Measurements from ENCODE around the gene WBP4. TPM values are rescaled to one million over a fixed set of nuclear protein-coding genes. Genes with fewer than 3 reads are reported as not detected.

Gene WBP4
- total RNA-seq, 1 donor from 2014 or later: 6.9 TPM

- DNase-seq (ENCODE audit: low read depth in 2 of 2): no peak
Measured at GRCh38 chr13:41048640-41049039, 12.7 kb upstream of the WBP4 start.

- peak; percentile 30 to 82 for DNase-seq (ENCODE audit: low read depth in 2 of 2)
Measured at GRCh38 chr13:41049480-41050440, 11.5 kb upstream of the WBP4 start.

GRCh38 chr13:41052441-41052840 lies 8.9 kb upstream of the WBP4 start:
- DNase-seq (ENCODE audit: low read depth in 2 of 2): no peak

GRCh38 chr13:41053384-41053826 lies 7.9 kb upstream of the WBP4 start:
- peak; percentile 42 to 61 for DNase-seq (ENCODE audit: low read depth in 2 of 2)

DNA sequence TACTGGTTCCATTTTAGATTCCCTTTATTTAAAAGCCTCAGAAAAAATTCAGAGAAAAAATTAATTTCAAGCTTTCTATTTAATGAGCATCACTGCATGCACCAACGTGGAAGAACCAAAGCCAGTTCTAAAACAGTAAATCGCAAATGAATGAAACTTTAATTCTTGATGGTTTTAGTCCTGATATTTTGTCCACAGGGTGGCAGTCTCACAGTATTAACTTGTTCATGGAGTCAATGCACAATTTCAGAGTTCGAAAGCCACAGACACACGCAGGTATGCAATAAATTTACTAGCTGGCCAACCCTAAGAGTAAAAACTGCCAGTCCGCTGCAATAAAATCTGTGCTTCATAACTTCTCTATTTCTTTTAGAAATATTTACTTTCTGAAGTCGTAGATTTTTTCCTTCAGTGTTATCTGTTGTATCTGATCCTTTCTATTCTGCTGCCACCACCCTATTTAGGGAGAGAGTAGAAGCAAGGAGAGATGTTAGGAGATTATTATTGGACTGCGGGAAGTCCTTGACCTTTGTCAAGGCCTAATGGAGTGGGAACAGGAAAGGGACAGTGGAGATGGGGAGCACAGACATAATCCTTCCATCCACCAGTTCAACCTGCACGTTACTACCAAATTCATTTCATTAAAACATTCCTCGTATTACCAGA lies 7.0 kb upstream of the WBP4 start:
- DNase-seq (ENCODE audit: low read depth in 2 of 2): peak; percentile 65 to 79

GRCh38 chr13:41054919-41055619 lies 6.2 kb upstream of the WBP4 start:
- DNase-seq (ENCODE audit: low read depth in 2 of 2): peak in 1 of 2 donors; percentile 17

GRCh38 chr13:41056194-41056593 lies 5.1 kb upstream of the WBP4 start:
- DNase-seq (ENCODE audit: low read depth in 2 of 2): no peak

- no peak for DNase-seq (ENCODE audit: low read depth in 2 of 2)
Measured at GRCh38 chr13:41056826-41057711, 4.2 kb upstream of the WBP4 start.

DNA sequence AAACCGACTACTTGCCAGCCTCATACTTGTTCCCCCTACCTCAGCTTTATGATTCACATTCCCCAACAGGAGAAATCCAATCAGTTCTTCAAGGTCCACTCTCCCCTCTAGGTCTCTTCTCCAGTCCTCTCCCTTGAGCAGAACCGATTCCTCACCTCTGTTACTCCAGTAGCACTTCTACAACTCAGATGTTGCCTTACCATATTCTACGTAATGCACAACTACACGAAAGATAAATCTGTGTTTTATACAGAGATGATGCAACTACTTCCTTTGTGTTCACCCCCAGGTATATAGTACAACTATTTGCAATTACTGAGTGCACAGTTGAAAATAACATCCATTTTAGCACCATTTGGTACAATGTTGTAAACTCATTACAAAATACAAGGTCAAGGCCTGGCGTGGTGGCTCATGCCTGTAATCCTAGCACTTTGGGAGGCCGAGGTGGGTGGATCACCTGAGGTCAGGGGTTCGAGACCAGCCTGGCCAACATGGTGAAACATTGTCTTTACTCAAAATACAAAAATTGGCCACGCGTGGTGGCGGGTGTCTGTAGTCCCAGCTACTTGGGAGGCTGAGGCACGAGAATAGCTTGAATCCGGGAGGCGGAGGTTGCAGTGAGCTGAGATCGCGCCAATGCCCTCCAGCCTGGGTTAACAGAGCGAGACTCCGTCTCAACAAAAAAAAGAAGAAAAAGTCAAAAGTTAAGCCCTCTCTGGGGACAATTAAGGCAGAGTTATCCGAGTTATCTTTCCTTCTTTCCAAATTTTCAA lies 2.8 kb upstream of the WBP4 start:
- no peak for DNase-seq (ENCODE audit: low read depth in 2 of 2)

DNA sequence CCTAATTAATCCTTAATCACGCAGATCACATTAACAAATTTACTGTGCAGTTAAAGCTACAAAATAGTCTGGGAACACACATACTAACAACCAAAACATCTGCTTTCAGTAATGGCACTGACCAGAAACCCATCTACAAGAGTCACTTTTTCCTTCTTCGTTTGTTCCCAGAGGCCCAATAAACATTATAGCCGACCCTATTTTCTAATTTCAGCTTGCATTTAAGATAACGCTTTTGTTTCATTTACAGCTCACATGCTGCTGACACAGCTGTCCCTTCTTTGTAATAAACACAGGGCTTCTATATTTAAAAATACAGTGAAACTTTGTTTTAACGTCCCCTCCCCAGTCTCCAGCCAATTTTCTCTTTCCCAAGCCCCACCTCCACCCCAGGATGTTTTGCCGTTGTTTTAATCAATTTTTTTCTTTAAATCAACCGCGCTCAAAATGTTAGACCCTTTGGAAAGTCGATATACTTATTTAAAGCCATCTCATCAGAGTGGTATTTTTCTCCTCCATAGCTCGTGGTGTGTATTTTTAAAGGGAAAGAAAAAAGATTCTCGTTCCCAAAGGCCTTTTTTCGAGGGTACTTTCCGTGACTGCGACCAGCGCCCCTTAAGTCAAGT lies 1.7 kb upstream of the WBP4 start:
- DNase-seq (ENCODE audit: low read depth in 2 of 2): peak; percentile 32 to 56

GRCh38 chr13:41060082-41060723 lies 1.1 kb upstream of the WBP4 start:
- peak; percentile 92 to 94 for DNase-seq (ENCODE audit: low read depth in 2 of 2)

DNA sequence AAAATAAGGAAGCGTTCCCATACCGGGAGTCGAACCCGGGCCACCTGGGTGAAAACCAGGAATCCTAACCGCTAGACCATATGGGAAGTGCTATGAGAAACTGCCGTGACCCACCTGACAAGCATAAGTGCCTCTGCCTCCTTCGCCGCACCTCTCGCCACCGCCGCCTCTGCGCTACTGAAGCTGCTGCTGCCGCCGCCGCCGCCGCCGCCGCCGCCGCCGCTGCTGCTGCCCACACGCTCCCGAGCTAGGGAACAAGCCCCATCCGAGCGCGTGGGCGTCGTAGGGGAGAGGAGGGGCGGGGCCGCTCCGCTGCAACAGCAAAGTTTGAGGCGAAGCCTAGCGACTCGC lies 610 bp upstream of the WBP4 start:
- peak; percentile 78 to 85 for DNase-seq (ENCODE audit: low read depth in 2 of 2)

GRCh38 chr13:41061914-41062837 lies 867 bp downstream of the WBP4 start:
- DNase-seq (ENCODE audit: low read depth in 2 of 2): peak; percentile 82 to 83

DNA sequence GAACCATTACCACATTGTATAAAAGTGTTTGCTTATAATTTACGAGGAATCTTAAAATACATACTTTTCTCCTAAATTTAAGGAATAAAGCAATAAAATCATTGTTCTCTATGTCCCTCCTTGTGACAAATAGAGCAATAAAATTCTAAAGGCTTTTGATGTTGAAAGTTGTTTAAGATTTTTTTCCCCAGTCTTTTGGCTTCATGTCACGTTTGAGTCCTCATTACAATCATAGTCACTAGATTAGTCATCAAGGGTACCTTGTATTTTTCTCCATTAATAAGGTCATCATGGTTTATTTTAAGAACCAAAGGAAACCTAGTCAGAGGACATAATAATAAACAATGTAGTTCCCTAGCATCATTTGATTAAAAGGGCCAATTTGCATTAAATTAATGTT lies 3.2 kb downstream of the WBP4 start:
- DNase-seq (ENCODE audit: low read depth in 2 of 2): peak; percentile 27 to 79

DNA sequence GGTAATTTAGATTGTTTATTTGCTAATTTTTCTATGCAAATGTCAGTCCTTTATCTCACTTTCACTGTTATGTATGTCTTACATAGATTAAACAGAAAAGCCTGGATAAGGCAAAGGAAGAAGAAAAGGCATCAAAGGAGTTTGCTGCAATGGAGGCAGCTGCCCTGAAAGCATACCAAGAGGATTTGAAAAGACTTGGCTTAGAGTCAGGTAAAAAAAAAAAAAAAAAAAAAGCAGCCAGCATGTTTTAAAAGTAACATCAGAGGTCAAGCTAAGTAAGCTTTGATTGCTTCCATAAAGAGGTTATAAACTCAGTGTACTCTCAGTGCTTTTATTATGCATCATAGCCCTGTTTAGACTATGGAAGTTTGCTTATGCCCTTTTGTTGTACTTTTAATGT lies 3.8 kb downstream of the WBP4 start:
- DNase-seq (ENCODE audit: low read depth in 2 of 2): peak; percentile 18 to 54

DNA sequence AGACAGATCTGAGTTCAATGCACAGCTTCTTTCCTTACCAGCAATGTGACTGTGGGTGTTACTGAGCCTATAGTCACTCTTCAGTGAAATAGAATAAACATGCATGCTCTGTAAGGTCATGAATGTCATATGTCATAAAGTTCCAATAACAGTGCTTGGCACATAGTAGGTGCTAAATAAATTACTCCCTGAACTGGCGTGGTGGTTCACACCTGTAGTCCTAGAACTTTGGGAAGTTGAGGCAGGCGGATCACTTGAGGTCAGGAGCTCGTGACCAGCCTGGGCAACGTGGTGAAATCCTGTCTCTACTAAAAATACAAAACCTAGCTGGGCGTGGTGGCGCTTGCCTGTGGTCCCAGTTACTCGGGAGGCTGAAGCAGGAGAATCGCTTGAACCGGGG lies 13.2 kb downstream of the WBP4 start:
- DNase-seq (ENCODE audit: low read depth in 2 of 2): no peak

DNA sequence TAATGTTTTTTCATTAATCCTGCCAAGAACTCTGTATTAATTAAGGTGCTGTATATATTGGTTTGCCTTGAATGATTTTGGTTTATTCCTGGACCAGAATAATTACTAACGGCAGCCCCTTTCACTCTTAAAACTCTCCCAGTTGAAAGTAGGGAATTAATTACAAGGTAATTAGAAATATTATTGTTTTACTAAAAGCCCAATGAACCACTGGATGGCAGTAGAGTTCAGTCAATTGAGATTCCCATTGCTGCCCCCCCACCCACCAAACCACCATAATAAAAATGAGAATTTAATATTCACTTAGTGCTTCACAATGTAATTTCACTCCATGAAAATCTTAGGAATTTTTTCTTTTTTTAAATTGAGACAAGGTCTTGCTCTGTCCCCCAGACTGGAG lies 13.7 kb downstream of the WBP4 start:
- DNase-seq (ENCODE audit: low read depth in 2 of 2): peak; percentile 62 to 74

DNA sequence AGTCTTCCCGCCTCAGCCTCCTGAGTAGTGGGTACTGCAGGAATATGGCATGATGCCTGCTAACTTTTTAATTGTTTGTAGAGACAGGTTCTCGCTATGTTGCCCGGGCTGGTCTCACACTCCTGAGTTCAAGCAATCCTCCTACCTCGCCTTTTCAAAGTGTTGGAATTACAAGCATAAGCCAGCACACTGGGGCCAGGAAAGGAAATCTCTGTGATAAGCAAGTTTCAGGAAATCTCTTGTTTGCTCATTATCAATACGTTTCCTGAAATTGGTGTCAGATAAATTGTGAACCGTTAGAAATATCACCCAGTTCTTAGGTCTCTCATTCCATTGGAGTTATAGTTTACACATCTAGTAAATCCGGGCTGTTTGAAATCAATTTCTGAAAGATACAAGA lies 14.2 kb downstream of the WBP4 start:
- peak; percentile 17 to 30 for DNase-seq (ENCODE audit: low read depth in 2 of 2)

Data from lung microvascular endothelial cell (primary cell).